Esophagus squamous epithelium (tissue), 5 donors: ENCODE measurements around the gene C2orf80. TPM values are rescaled to one million over a fixed set of nuclear protein-coding genes. Genes with fewer than 3 reads are reported as not detected.

Source experiments
- DNase-seq: peaks from one replicate; lab custom pipeline; 2025; lab: John Stamatoyannopoulos, UW
- H3K27ac ChIP-seq, 4 donors: fragments of 200-600 bp; sonication (generic); one replicate each; pipeline ENCODE4 v1.5.1; 2016 to 2019; ENCODE audit warnings: mild to moderate bottlenecking in 1 of 4
- H3K27me3 ChIP-seq, 4 donors: fragments of 200-600 bp; sonication (generic); 1 replicate in 3 of 4; 2 replicates in 1 of 4; pipeline versions ENCODE4 v1.5.1 to v1.6.0; 2017 to 2021; ENCODE audit warnings: antibody characterized with exemption in 1 of 4
- H3K36me3 ChIP-seq, 3 donors: fragments of 200-600 bp; sonication (generic); one replicate each; pipeline ENCODE4 v1.5.1; 2016 to 2019
- H3K4me1 ChIP-seq, 3 donors: fragments of 200-600 bp; sonication (generic); one replicate each; pipeline ENCODE4 v1.5.1; 2017 to 2019
- H3K4me3 ChIP-seq, 4 donors: fragments of 200-600 bp; sonication (generic); 1 replicate in 3 of 4; 2 replicates in 1 of 4; pipeline ENCODE4 v1.5.1; 2016 to 2019; ENCODE audit warnings: mild to moderate bottlenecking in 2 of 4, moderate library complexity in 1 of 4
- H3K9me3 ChIP-seq, 3 donors: fragments of 200-600 bp; sonication (generic); one replicate each; pipeline ENCODE4 v1.5.1; 2016 to 2019
- POLR2A ChIP-seq, 4 donors: fragments of 450-650 bp; IDR thresholded peaks; one replicate each; pipeline ENCODE4 v1.6.1; 2017; ENCODE audit warnings: antibody characterized with exemption in 4 of 4, mild to moderate bottlenecking in 4 of 4, moderate library complexity in 3 of 4
- WGBS, 2 donors: methylation state at CpG; one replicate each; pipeline ENCODE4 v1.1.5; 2018; 5-methylcytosine and 5-hydroxymethylcytosine counted together
- intact Hi-C: fragments of 100-400 bp; cut with DNase I; formaldehyde crosslinking; loops from one replicate; pipeline ENCODE4 v1.15.0; 2022
- total RNA-seq, 4 donors: library from RNA; depleted of rRNA; stranded (reverse); fragments of >200 nt; gene quantifications; one replicate each; pipeline ENCODE4 v1.1.0, GENCODE V29; 2016
- TF ChIP-seq, protein P1 (sequence below), 6 experiments: fragments of 450-650 bp in 4 of 6; fragments of 200-600 bp in 2 of 6; sonication (generic) in 2 of 6; IDR thresholded peaks; one replicate each; pipeline ENCODE4 v1.5.1; 2016 to 2019; ENCODE audit warnings: antibody characterized with exemption in 6 of 6, mild to moderate bottlenecking in 4 of 6, moderate library complexity in 4 of 6
- donor health status: DM: yes; HTN: yes; CAD: no.

C2orf80 gene
- total RNA-seq, 4 donors from 2014 or later = not detected

DNA sequence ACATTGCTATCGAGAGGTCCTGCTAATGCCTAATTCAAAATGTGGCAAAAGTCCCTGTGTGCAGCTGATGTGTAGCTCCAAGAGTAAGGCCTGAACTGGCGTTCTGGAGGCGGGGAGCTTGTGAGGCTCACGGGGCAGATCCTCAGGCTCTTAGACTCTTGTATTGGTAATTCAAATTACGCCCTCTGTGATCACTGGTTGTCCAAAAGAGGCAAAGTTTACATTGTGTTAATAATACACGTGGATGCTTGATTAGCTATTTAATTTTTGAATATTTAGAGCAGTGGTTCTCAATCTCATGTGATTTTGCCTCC is 14.0 kb downstream of the C2orf80 start:
- no peaks in the 10 kb centered on the region for H3K9me3 ChIP-seq
- TF ChIP-seq, protein P1, sequence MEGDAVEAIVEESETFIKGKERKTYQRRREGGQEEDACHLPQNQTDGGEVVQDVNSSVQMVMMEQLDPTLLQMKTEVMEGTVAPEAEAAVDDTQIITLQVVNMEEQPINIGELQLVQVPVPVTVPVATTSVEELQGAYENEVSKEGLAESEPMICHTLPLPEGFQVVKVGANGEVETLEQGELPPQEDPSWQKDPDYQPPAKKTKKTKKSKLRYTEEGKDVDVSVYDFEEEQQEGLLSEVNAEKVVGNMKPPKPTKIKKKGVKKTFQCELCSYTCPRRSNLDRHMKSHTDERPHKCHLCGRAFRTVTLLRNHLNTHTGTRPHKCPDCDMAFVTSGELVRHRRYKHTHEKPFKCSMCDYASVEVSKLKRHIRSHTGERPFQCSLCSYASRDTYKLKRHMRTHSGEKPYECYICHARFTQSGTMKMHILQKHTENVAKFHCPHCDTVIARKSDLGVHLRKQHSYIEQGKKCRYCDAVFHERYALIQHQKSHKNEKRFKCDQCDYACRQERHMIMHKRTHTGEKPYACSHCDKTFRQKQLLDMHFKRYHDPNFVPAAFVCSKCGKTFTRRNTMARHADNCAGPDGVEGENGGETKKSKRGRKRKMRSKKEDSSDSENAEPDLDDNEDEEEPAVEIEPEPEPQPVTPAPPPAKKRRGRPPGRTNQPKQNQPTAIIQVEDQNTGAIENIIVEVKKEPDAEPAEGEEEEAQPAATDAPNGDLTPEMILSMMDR (IDR thresholded peaks at IDR 0.05) = no peak
- no peak for TF ChIP-seq POLR2A (IDR thresholded peaks at IDR 0.05)
- DNase-seq = no peak
- 67 to 71% methylated on average over 6 of the region's 6 CpGs for WGBS, 2 donors
- H3K4me1 ChIP-seq = no peaks in the 10 kb centered on the region
- intact Hi-C loops = no loop called here
- H3K4me3 ChIP-seq = no peak overlapping the region
- H3K27me3 ChIP-seq = no peaks in the 10 kb centered on the region
- H3K36me3 ChIP-seq = no peaks in the 10 kb centered on the region
- no peak overlapping the region for H3K27ac ChIP-seq

DNA sequence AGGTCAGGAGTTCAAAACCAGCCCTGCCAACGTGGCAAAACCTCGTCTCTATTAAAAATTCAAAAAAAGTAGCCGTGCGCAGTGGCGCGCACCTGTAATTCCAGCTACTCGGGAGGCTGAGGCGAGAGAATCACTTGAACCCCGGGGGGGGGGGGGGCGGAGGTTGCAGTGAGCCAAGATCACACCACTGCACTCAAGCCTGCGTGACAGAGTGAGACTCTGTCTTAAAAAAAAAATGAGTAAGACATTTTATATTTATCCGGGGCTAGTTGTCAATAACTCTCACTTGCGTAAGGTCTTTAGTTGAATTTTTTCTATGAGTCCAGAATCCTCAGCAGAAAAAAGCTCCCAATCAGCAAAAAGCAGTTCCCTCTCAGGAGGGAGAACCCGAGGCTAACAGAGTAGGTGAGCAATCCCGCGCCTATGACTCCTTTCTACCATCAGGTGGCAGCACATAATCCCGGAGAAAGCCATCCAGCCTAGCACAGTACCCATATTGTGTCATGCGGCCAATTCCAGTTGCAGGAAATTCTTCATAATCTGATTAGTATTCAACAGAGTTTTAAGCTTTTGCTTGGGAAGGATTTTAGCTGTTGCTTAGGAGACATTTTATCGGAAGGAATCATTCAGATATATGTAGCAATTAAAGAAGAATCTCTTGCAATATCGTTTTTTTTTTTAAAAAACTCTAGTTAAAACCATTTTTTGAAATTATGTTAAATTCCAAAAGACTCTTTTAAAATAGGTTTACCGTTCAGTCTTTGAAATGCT is 14.6 kb downstream of the C2orf80 start:
- H3K27ac ChIP-seq = no peak overlapping the region
- intact Hi-C loops = no loop called here
- DNase-seq = no peak
- H3K4me3 ChIP-seq = no peak overlapping the region
- 36 to 40% methylated on average over 17 to 20 of the region's 21 CpGs for whole genome bisulfite sequencing, 2 donors
- no peaks in the 10 kb centered on the region for H3K4me1 ChIP-seq
- H3K36me3 ChIP-seq = no peaks in the 10 kb centered on the region
- TF ChIP-seq, protein P1 (IDR thresholded peaks at IDR 0.05) = peak; percentile 59 to 85 (median 77)
- TF ChIP-seq POLR2A (IDR thresholded peaks at IDR 0.05) = no peak
- no peaks in the 10 kb centered on the region for H3K27me3 ChIP-seq
- no peaks in the 10 kb centered on the region for H3K9me3 ChIP-seq

GRCh38 chr2:208174144-208174543 is 15.7 kb downstream of the C2orf80 start:
- Histone ChIP-seq H3K27ac (no peak overlapping the region), H3K9me3 (no peaks in the 10 kb centered on the region), H3K4me1 (no peaks in the 10 kb centered on the region), H3K4me3 (no peak overlapping the region), H3K36me3 (no peaks in the 10 kb centered on the region), H3K27me3 (no peaks in the 10 kb centered on the region)
- no peak for DNase-seq
- WGBS, 2 donors = 78 to 84% methylated on average over 9 of the region's 9 CpGs
- TF ChIP-seq POLR2A (IDR thresholded peaks at IDR 0.05) = no peak
- TF ChIP-seq, protein P1 (IDR thresholded peaks at IDR 0.05) = no peak
- intact Hi-C loops = no loop called here

DNA sequence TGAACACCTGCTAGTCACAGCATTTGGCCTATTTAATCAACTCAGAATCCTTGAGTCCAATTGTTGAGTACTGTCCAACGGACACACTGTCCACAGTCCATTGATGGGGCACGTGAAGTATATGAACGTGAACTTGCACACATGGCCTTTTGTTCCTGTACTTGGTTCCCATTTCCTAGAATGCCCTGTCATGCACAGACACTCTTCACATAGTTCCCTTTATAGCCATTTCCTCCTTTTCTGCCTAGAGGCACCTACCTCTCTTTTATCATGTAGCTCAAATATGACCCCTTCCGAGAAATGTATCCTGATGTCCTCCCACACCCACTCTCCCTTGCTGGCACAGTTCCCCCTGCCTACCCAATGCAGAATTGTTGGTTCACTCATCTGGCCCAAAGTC is 17.7 kb downstream of the C2orf80 start:
- Histone ChIP-seq H3K27me3 (peaks cover 0 to 5% (median 0%) of the 10 kb centered on the region in 4 donors), H3K27ac (no peak overlapping the region), H3K4me1 (no peaks in the 10 kb centered on the region), H3K36me3 (no peaks in the 10 kb centered on the region), H3K4me3 (no peak overlapping the region), H3K9me3 (no peaks in the 10 kb centered on the region)
- no peak for DNase-seq
- TF ChIP-seq POLR2A (IDR thresholded peaks at IDR 0.05) = no peak
- TF ChIP-seq, protein P1 (IDR thresholded peaks at IDR 0.05) = no peak
- intact Hi-C loops = no loop called here
- 56 to 58% methylated on average over 4 of the region's 4 CpGs for WGBS, 2 donors

- intact Hi-C loops = no loop called here
- WGBS, 2 donors = 82% methylated on average over 2 of the region's 2 CpGs
- Histone ChIP-seq H3K27me3 (peaks cover 0 to 28% (median 0%) of the 10 kb centered on the region in 4 donors), H3K27ac (no peak overlapping the region), H3K36me3 (no peaks in the 10 kb centered on the region), H3K4me1 (no peaks in the 10 kb centered on the region), H3K9me3 (no peaks in the 10 kb centered on the region), H3K4me3 (no peak overlapping the region)
- no peak for DNase-seq
- no peak for TF ChIP-seq POLR2A (IDR thresholded peaks at IDR 0.05)
- TF ChIP-seq, protein P1 (IDR thresholded peaks at IDR 0.05) = no peak
These were observed 24.7 kb downstream of the C2orf80 start for GRCh38 chr2:208164951-208165755.
